C4-2B (cell line): ENCODE data around the gene GARIN1A.
"Not testable (repeated sequence)": the region's sequence is repeated elsewhere in the genome, so short reads cannot be mapped to it uniquely, and the experiment has no call there.

Experiments used
- H3K27ac ChIP-seq: fragments of 450-650 bp; 2 replicates; pipeline ENCODE4 v1.5.1; 2017
- ZFX ChIP-seq: fragments of 450-650 bp; IDR thresholded peaks from 2 replicates; pipeline ENCODE4 v1.6.1; 2017
- TF ChIP-seq, protein P1 (sequence below): fragments of 450-650 bp; conservative IDR thresholded peaks from 2 replicates; pipeline ENCODE4 v1.5.1; 2017; ENCODE audit warnings: mild to moderate bottlenecking

GARIN1A gene

DNA sequence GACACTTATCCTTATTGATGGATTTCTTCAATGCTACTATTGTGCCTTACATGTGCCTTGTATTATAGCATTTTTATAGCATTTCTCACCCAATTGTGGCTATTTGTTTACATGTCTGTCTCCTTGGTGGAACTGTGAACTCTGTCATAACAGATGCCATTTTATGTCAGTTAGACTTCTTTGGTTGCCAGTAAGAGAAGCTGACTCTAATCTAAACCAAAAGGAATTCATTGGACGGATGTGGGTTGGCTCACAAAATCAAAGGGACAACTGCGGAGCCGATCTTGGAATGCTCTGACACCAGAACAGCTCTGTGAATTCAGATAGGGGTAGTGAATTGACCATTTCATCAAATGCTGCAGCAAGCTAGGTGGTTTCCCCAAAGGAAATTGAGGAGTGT, 15.0 kb downstream of the GARIN1A start:
- TF ChIP-seq ZFX: no peak
- TF ChIP-seq, protein P1, sequence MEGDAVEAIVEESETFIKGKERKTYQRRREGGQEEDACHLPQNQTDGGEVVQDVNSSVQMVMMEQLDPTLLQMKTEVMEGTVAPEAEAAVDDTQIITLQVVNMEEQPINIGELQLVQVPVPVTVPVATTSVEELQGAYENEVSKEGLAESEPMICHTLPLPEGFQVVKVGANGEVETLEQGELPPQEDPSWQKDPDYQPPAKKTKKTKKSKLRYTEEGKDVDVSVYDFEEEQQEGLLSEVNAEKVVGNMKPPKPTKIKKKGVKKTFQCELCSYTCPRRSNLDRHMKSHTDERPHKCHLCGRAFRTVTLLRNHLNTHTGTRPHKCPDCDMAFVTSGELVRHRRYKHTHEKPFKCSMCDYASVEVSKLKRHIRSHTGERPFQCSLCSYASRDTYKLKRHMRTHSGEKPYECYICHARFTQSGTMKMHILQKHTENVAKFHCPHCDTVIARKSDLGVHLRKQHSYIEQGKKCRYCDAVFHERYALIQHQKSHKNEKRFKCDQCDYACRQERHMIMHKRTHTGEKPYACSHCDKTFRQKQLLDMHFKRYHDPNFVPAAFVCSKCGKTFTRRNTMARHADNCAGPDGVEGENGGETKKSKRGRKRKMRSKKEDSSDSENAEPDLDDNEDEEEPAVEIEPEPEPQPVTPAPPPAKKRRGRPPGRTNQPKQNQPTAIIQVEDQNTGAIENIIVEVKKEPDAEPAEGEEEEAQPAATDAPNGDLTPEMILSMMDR: no peak
- no peak overlapping the region for H3K27ac ChIP-seq

DNA sequence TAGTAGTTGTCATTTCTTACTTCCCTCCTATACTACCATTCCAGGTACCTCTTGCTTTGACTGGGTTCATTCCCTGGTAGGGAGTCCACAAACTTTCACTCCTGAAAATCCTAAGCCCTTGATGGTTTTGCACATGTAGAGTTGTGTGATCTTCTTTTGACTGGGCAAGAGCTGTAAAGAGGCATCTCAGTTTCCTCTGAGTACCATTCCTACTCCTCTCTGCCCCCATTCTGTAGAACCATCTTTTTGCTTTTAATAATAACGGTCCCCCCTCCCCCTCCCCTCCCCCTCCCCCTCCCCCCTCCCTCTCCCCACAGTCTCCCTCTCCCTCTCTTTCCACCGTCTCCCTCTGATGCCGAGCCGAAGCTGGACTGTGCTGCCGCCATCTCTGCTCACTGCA, 16.4 kb downstream of the GARIN1A start:
- TF ChIP-seq ZFX: no peak
- H3K27ac ChIP-seq: no peak overlapping the region

- not testable (repeated sequence) for H3K27ac ChIP-seq
Measured at GRCh38 chr7:128689161-128689935, 17.3 kb downstream of the GARIN1A start.

GRCh38 chr7:128691227-128691626, 19.1 kb downstream of the GARIN1A start:
- TF ChIP-seq ZFX: no peak
- TF ChIP-seq, protein P1: no peak
- no peak overlapping the region for H3K27ac ChIP-seq

DNA sequence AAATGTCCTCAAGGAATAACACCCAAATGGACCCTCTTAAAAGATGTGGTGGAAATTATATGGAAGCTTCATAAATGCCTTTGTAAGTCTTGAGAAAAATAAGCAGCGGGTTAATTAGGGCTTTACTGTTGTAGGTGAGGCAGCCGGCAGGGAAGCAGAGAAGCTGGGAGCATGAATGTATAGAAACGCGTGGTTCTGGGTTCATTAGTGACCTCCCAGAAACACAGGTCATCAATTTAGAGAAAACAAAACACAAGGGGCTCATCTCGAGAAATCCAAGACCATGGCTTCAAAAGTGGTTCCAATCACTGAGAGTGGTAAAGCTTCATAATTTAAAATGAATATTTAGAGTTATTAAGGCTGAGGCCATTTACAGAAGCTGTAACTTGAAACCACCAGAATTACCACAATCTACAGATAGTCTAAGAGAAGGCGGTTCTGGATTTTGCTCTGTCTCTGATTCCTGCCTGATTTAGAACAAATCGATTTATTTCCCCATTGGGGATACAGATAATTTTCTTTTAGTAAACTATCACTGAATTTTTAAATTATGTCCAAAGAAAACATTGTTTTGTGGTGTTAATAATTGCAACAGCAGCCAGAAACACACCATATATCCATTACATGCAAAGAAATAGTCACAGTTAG, 20.7 kb downstream of the GARIN1A start:
- TF ChIP-seq, protein P1: no peak
- no peak for TF ChIP-seq ZFX
- H3K27ac ChIP-seq: no peak overlapping the region

GRCh38 chr7:128693373-128694015, 21.4 kb downstream of the GARIN1A start:
- TF ChIP-seq, protein P1: no peak
- no peak for TF ChIP-seq ZFX
- no peak overlapping the region for H3K27ac ChIP-seq

DNA sequence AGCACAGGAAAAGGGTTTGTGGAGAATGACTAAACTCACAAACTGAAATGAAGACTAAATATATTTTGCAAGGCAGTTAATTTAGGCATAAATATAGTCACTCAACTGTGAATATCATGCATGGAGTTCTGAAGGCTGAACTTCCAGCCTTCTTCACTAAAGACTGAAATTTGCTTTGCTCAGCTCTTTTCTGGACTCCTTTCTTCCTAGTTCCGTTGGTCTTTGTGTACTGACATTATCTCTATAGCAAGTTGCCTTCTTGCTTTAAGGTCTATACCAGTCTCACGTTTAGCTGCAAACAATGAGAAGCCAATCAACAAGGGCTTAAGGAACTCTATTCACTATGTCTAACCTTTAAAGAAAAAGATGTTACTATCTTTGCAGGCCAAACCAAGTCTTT, 22.6 kb downstream of the GARIN1A start:
- H3K27ac ChIP-seq: no peak overlapping the region
- TF ChIP-seq, protein P1: no peak
- no peak for TF ChIP-seq ZFX

- H3K27ac ChIP-seq: no peak overlapping the region
- TF ChIP-seq ZFX: no peak
- TF ChIP-seq, protein P1: no peak
Measured at GRCh38 chr7:128697302-128697905, 25.3 kb downstream of the GARIN1A start.
